ELR (cell line): Measurements from ENCODE around the gene MEST.
"Not testable (repeated sequence)": the region's sequence is repeated elsewhere in the genome, so short reads cannot be mapped to it uniquely, and the experiment has no call there.

ENCODE experiments used
- DNase-seq: peaks from one replicate; pipeline ENCODE4 v3.0.0-alpha.2; 2015; ENCODE audit warnings: low read depth

MEST gene

GRCh38 chr7:130485734-130486113 is 6.2 kb upstream of the MEST start:
- DNase-seq = no peak

- no peak for DNase-seq
Measured at GRCh38 chr7:130486114-130486953, 5.6 kb upstream of the MEST start.

- DNase-seq = no peak
Measured at GRCh38 chr7:130486954-130487436, 4.9 kb upstream of the MEST start.

- no peak for DNase-seq
Measured at GRCh38 chr7:130488392-130489139, 3.3 kb upstream of the MEST start.

GRCh38 chr7:130489140-130489983 is 2.5 kb upstream of the MEST start:
- DNase-seq = peak; percentile 45

- no peak for DNase-seq
Measured at GRCh38 chr7:130490311-130490791, 1.5 kb upstream of the MEST start.

- peak; percentile 29 for DNase-seq
Measured at GRCh38 chr7:130490888-130491804, 739 bp upstream of the MEST start.

- peak; percentile 11 for DNase-seq
Measured at GRCh38 chr7:130492523-130493274, 814 bp downstream of the MEST start.

GRCh38 chr7:130493275-130493873 is 1.5 kb downstream of the MEST start:
- peak; percentile 25 for DNase-seq

- DNase-seq = no peak
Measured at GRCh38 chr7:130494431-130494858, 2.6 kb downstream of the MEST start.

GRCh38 chr7:130500463-130500862 is 8.6 kb downstream of the MEST start:
- no peak for DNase-seq

GRCh38 chr7:130500910-130501309 is 9.0 kb downstream of the MEST start:
- no peak for DNase-seq

GRCh38 chr7:130505753-130506152 is 13.9 kb downstream of the MEST start:
- DNase-seq = peak; percentile 6

- no peak for DNase-seq
Measured at GRCh38 chr7:130506358-130506757, 14.5 kb downstream of the MEST start.

- not testable (repeated sequence) for DNase-seq
Measured at GRCh38 chr7:130512038-130512437, 20.2 kb downstream of the MEST start.

GRCh38 chr7:130513447-130513846 is 21.6 kb downstream of the MEST start:
- DNase-seq = no peak

- no peak for DNase-seq
Measured at GRCh38 chr7:130515315-130516040, 23.6 kb downstream of the MEST start.

- no peak for DNase-seq
Measured at GRCh38 chr7:130521258-130521951, 29.5 kb downstream of the MEST start.
